HuH-7 (cell line): ENCODE data around the gene TOB1.

ENCODE experiments used
- DNase-seq: peaks from one replicate; pipeline ENCODE4 v3.0.0; 2011; ENCODE audit warnings: low spot score

Gene TOB1

GRCh38 chr17:50832267-50832863 is 33.8 kb downstream of the TOB1 start:
- DNase-seq, result no peak

DNA sequence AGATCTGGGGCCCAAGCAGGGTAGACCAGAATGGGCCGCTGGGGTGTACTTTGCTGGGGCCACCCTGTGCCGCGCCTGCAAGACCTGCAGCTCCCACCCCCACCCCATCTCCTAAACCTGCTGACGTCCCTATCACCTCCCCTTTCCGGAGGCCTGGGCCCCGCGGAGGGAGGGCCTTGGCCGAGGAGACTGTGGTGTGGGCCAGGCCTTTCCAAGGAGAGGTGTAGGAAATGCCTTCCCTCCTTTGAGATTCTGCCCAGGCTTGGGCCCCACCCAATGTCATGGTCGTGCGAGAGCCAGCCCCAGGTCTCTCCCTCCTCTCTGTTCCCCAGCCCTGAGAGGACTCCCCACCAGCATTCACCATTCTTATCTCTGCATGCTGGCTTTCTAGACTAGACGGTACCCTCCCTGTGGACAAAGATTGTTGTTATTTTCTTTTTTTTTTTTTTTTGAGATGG is 34.7 kb downstream of the TOB1 start:
- DNase-seq, result no peak

DNA sequence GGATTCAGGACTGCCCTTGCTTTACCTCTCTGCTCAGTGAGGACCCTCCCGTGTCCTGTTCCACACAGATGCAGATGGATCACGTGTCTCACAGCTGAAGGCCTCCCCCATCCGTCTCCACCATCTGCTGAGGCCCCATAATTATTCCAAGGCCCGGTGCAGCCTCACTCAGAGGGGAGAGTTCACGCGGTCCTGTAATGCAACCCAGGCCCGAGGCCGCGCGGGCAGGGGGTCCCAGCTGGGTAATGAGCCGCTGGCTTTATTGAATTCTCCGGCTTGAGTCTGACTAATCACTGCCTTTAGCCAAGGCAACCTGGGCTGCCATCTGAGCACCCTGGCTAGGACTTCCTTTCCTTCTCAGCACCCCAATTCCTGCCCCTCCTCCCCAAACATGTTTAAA is 35.2 kb downstream of the TOB1 start:
- no peak for DNase-seq

DNA sequence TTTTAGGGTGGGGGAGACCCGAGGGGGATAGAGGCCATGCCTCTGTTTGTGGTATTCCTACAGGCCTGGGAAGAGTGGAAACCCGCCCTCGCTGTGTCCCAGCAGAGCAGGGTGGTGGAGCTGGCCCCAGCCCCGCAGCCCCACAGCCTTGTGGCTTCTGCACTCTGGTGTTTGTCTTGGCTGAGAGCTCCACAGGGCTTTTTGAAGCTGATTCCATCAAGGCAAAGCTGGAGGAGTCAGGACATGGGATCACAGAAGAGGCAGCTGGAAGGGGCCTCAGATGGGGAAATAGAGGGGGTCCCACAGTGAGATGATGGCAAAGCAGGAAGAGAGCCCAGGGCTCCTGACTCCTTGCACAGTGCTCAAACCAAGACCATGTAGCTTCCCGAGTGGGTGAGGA is 35.8 kb downstream of the TOB1 start:
- DNase-seq, result no peak

DNA sequence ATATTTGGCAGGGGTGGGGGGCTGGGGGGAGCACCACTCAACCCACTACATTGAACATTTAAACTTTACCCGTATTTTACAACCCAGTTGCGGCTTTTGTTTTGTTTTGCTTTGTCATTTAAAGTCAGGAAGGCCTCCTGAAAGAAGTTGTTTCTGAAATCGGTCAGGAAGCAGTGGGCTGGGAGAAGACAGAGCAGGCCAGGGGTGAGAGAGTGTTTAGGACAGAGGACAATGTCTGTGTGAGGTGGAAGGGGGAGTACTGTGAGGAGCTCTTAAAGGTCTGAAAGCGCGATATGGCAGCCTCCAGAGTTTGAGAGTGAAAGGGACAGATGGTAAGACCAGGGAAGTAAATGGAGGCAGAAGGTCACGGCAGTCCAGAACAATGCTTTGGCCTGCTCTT is 36.8 kb downstream of the TOB1 start:
- no peak for DNase-seq

DNA sequence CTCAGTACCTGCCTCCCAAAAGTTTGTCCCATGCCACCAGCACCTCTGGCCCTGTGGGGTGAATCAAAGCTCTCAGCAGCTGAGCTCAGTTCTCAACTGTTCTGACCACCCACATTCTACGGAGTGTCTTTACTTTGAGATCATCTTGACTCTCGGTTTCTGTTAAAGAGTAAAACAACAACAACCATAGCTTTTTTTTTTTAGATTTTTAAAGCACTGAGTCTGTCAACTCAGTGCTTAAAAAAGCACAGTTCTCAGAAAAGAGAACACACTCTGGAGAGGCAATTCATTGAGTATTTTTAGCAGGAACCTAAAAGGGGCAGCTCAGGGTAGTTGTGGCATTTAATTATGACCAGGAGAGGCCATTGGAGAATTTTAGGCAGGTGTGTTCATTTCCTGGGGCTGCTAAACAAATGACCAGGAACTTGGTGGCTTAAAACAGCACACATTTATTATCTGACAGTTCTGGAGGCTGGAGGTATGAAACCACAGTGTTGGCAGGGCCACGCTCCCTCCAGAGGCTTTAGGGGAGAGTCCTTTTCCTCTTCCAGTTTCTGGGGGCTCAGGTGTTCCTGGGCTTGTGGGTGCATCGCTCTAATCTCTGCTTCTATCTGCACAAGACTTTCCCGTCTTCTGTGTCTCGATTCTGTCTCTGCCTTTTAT is 37.5 kb downstream of the TOB1 start:
- DNase-seq, result no peak

DNA sequence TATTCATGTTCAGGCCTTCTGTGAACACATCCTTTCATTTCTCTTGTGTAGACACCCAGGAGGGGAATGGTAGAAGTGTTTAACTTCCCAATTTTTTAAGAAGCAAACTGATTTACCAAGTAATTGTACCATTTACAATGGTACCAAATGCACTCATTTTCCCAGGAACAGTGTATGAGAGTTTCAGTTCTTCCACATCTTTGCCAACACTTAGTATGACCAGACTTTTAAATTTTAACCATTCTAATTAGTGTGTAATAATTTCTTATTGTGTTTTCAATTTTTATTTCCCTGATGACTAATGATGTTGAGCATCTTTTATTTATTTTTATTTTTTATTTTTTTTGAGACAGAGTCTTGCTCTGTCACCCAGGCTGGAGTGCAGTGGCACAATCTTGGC is 41.0 kb downstream of the TOB1 start:
- no peak for DNase-seq

GRCh38 chr17:50824429-50824828 is 41.7 kb downstream of the TOB1 start:
- no peak for DNase-seq

DNA sequence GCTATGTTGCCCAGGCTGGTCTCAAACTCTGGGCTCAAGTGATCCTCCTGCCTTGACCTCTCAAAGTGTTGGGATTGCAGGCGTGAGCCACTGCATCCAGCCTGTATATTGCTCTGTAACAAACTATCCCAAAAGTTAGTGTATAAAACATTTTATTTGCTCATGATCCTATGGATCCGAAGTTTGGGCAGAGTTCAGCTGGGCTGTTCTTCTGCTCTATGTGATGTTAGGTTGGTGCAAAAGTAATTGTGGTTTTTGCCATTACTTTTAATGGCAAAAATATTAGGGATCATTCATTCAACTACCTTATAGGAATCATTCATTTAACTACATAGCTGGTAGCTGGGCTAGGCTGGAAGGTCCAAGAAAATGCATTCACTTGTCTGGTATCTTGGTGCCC is 43.6 kb downstream of the TOB1 start:
- no peak for DNase-seq

- no peak for DNase-seq
Observed at GRCh38 chr17:50820651-50821050, 45.5 kb downstream of the TOB1 start.

GRCh38 chr17:50818921-50819657 is 47.1 kb downstream of the TOB1 start:
- no peak for DNase-seq

DNA sequence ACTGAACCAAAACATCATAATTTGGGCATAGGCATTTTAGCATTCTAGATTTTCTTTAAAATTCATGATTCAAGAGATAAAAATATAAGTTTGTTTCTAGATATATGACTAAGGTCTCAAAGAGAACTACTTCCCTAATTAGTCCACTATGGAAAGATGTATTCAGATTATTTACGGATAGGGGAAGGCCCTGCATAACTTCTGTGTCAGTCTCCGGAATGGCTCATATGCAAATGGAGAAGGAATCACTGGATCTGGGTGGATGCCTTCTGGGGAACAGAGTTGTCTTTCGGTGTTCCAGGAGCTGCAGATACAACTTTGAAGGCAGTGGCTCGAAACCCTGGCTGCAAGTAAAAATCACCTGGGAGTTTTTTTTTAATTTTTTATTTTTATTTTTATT is 47.9 kb downstream of the TOB1 start:
- no peak for DNase-seq

GRCh38 chr17:50817838-50818237 is 48.3 kb downstream of the TOB1 start:
- no peak for DNase-seq

DNA sequence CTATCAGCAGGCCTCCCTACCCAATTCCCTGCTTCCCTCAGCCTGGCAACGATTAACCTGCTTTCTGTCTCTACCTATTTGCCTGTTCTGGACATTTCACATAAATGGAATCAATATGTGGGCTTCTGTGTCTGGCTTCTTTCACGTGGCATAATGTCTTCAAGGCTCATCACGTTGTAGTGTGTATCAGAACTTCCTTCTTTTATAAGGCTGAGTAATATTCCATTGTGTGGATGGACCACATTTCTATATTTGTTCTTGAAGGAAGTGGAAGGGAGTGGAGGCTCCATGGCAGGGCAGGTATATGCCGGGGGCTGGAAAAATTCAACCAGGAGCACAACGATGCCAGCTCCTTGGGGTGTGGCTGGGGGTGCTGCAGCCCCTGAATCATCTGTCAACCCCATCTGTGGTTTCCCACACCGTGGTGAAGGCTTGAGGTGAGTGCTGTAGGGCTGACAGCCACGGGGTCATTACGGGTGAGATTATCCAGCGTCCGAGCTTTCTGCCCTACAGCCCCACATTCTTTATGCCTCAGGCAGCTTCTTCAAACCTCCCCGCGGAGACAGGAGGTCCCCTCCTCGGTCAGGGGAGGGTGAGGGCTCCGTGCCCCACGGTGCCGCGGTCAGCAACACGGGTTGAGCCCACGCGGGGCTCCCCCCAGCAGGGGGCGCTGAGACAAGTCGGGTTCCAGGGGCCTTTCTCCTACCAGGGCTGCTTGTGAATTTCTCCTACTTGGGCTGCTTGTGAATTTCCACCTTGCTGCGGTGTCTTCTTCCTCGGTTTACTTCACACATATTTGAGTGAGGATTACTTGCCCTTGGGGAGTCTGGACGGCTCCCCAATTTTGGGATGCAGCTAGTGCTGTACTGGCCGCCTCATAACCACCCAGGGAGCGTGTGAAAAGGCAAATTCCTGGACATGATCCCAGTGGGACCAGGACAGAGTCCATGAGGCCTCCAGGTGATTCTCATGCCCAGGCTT is 49.1 kb downstream of the TOB1 start:
- DNase-seq, result peak; percentile 83

DNA sequence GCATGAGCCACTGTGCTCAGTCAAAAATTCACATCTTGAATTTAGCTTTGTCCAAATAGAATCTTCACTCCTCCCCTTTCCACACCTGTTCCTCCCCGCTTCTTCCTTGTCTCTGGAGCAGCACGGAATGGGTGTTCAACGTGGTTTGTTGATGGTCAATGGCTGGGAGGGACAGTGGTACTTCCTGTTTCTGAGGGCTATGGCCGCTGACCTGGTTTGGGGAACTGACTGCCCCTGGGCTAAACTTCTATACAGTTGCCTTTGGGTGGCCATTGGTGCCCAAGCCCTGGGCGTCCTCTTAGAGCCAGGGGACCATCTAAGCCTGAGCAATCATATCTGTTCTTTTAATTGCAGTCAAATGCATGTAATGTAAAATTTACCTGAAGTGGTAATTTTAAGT is 49.9 kb downstream of the TOB1 start:
- no peak for DNase-seq

DNA sequence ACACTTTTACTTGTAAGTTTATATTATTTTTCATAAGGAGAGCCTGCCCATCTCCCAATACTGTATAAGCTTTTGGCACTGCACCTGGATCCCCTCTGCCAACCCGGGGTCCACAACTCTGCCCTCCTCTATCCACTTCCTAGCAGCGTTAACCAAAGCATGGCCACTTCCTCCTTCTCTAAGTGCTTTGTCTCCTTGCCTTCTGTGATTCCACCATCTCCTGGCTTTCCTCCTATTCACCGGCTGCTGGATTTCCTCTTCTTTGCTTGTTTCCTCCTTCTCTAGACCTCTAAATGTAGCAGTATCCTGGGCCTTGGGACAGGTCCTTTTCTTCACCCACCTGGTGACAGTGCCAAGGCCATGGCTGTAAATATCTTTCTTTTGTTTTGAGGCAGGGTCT is 50.8 kb downstream of the TOB1 start:
- DNase-seq, result no peak

DNA sequence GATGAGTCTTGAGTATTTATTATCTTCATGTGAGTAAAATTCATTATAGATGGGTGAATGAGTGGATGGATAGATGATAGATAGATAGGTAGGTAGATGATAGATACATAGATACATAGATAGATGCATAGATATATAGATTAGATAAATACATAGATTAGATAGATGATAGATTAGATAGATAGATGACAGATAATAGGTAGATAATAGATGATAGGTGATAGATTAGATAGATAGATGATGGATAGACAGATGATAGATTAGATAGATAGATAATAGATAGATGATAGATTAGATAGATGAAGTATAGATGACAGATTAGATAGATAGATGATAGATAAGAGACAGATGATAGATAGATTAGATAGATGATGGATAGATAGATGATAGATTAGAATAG is 52.6 kb downstream of the TOB1 start:
- DNase-seq, result no peak
